ENCODE measurements around the gene UPF1. TPM values are rescaled to one million over a fixed set of nuclear protein-coding genes. Genes with fewer than 3 reads are reported as not detected.

The UPF1 gene
- total RNA-seq, 6 donors from 2014 or later, result 68.9 to 157 (median 86.3) TPM

- no peak for TF ChIP-seq POLR2A (IDR thresholded peaks at IDR 0.05)
- TF ChIP-seq EP300 (IDR thresholded peaks at IDR 0.05), result no peak
- TF ChIP-seq CTCF (IDR thresholded peaks at IDR 0.05), result no peak
- no peak for TF ChIP-seq POLR2AphosphoS5 (IDR thresholded peaks at IDR 0.05)
- WGBS, 2 donors, result 91 to 96% methylated on average over 8 to 31 of the region's 31 CpGs
- Histone ChIP-seq H3K9me3 (no peaks in the 10 kb centered on the region), H3K27me3 (no peaks in the 10 kb centered on the region), H3K36me3 (peaks cover 49 to 78% (median 72%) of the 10 kb centered on the region in 4 donors), H3K4me1 (peaks cover 39 to 49% (median 43%) of the 10 kb centered on the region in 4 donors), H3K27ac (peak overlapping the region in 3 of 4 donors; percentile 10 to 87 (median 23)), H3K4me3 (no peak overlapping the region)
- peak in 1 of 2 donors; percentile 62 for DNase-seq
- no peak for ATAC-seq (ENCODE audit: low FRiP score in 2 of 2)
These were observed 20.0 kb downstream of the UPF1 start for GRCh38 chr19:18851673-18852325.

- Histone ChIP-seq H3K9me3 (no peaks in the 10 kb centered on the region), H3K27me3 (no peaks in the 10 kb centered on the region), H3K4me1 (peaks cover 30 to 40% (median 34%) of the 10 kb centered on the region in 4 donors), H3K27ac (no peak overlapping the region), H3K4me3 (no peak overlapping the region), H3K36me3 (peaks cover 57 to 86% (median 81%) of the 10 kb centered on the region in 4 donors)
- DNase-seq (peak in 1 of 2 donors; percentile 63), ATAC-seq (ENCODE audit: low FRiP score in 2 of 2) (no peak)
- TF ChIP-seq EP300 (IDR thresholded peaks at IDR 0.05) (no peak), POLR2A (IDR thresholded peaks at IDR 0.05) (no peak), POLR2AphosphoS5 (IDR thresholded peaks at IDR 0.05) (no peak), CTCF (IDR thresholded peaks at IDR 0.05) (no peak)
- 84 to 96% methylated on average over 7 to 12 of the region's 12 CpGs for WGBS, 2 donors
These were observed 20.9 kb downstream of the UPF1 start for GRCh38 chr19:18852648-18853047.

GRCh38 chr19:18853755-18854427 lies 22.1 kb downstream of the UPF1 start:
- H3K4me3 ChIP-seq, result no peak overlapping the region
- TF ChIP-seq POLR2A (IDR thresholded peaks at IDR 0.05) (no peak), POLR2AphosphoS5 (IDR thresholded peaks at IDR 0.05) (no peak), EP300 (IDR thresholded peaks at IDR 0.05) (no peak), CTCF (IDR thresholded peaks at IDR 0.05) (no peak)
- ATAC-seq (ENCODE audit: low FRiP score in 2 of 2) (no peak), DNase-seq (peak in 1 of 2 donors; percentile 54)
- H3K36me3 ChIP-seq, result peaks cover 65 to 92% (median 90%) of the 10 kb centered on the region in 4 donors
- no peaks in the 10 kb centered on the region for H3K9me3 ChIP-seq
- no peak overlapping the region for H3K27ac ChIP-seq
- no peaks in the 10 kb centered on the region for H3K27me3 ChIP-seq
- 82 to 93% methylated on average over 8 to 11 of the region's 17 CpGs for WGBS, 2 donors
- H3K4me1 ChIP-seq, result peaks cover 18 to 28% (median 22%) of the 10 kb centered on the region in 4 donors

GRCh38 chr19:18854982-18855381 lies 23.2 kb downstream of the UPF1 start:
- Histone ChIP-seq H3K4me1 (peaks cover 7 to 21% (median 17%) of the 10 kb centered on the region in 4 donors), H3K27ac (no peak overlapping the region), H3K9me3 (no peaks in the 10 kb centered on the region), H3K27me3 (no peaks in the 10 kb centered on the region), H3K36me3 (peaks cover 71 to 100% (median 99%) of the 10 kb centered on the region in 4 donors), H3K4me3 (no peak overlapping the region)
- TF ChIP-seq CTCF (IDR thresholded peaks at IDR 0.05) (no peak), POLR2AphosphoS5 (IDR thresholded peaks at IDR 0.05) (no peak), EP300 (IDR thresholded peaks at IDR 0.05) (no peak), POLR2A (IDR thresholded peaks at IDR 0.05) (no peak)
- WGBS, 2 donors, result 95 to 96% methylated on average over 17 to 30 of the region's 33 CpGs
- ATAC-seq (ENCODE audit: low FRiP score in 2 of 2) (no peak), DNase-seq (peak in 1 of 2 donors; percentile 79)

Measured in upper lobe of left lung (tissue), 6 donors.